Measurements from ENCODE around the gene RIT2. TPM values are rescaled to one million over a fixed set of nuclear protein-coding genes. Genes with fewer than 3 reads are reported as not detected.
A peak's percentile ranks its signal among the peaks of the same experiment; 100 is the strongest.

Gene RIT2
- total RNA-seq, 1 donor from 2014 or later, result not detected

GRCh38 chr18:43080671-43081070 is 34.8 kb downstream of the RIT2 start:
- no peak for DNase-seq

- no peak for DNase-seq
Observed at GRCh38 chr18:43079422-43079821, 36.1 kb downstream of the RIT2 start.

DNA sequence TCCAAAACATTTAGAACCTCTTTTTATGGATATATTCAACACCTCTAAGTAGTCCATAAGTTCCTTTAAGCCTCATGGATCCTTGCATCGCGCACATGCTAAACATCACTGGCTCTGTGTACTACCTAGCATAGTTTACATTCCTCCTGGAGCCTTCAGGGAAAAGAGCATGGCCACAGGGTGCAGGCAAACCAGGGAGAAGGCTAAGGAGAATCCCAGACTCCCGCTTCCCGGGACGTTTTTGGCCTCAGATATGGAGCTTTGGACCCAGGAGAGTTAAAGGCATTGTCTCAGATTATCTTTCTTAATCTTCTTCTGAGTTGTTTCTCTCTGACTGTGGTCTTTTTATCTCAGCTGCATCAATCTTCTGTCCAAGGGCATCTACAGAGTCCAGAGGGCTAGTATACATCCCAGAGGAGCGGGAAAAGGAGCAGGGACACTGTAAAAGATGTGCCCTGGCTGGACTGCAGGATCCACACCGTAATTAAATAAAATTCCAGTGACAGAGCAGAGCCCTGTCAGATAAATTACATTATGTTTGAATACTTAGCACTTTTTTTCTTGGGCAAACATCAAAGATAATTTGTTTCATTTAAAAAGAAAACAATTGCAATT is 36.9 kb downstream of the RIT2 start:
- DNase-seq, result no peak

DNA sequence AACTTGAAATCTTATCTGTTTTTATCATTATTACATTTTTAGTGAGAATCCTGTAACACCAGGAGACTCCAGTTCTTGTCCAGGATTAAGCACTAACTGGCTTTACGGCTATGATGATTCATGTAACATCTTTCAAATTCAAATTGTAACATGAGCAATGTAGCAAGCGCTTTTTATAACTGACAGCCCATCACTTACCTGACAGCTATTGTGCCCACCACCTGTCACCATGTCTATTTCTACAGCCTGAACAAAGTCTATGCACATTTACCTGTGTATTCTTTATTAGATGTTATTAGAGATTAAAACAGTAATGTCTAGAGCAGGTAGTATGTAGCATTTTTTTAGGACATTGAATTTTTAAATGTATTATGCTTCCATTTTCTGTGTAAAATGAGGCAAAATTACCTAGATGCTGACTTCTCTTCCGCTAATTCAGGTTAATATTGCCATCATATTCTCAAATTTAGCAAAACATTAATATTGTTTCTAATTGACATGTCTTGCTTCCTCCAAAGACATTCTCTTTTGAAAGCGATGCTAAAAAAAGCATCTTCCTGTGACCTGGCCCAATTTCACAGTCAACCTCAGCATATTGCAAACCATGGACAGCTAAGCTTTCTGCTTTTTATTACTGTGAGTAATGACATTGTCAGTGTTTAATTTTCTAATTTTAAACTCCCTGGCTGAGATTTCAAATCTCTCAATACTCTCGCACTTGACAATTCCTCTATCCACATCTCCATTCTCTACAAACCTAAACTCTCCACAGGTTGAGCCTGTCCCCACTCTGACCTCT is 37.8 kb downstream of the RIT2 start:
- no peak for DNase-seq

DNA sequence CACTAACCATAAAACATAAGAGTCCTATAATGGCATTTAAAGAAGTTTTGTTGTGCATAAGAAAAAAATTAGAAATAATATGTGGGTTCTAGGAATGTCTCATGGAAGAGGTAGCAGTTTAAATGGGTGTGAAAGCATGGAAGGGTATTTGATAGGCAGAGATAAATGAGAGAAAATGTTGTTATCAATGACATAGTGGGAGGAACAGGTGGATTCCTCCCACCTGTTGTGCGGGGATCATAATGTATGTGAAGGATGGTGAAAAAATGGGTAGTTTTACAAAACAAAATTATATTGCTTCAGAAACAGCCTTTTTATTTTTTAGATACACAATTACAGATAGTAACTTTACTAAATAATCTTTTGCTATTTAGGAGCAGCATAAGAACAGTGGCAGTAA is 41.7 kb downstream of the RIT2 start:
- no peak for DNase-seq

DNA sequence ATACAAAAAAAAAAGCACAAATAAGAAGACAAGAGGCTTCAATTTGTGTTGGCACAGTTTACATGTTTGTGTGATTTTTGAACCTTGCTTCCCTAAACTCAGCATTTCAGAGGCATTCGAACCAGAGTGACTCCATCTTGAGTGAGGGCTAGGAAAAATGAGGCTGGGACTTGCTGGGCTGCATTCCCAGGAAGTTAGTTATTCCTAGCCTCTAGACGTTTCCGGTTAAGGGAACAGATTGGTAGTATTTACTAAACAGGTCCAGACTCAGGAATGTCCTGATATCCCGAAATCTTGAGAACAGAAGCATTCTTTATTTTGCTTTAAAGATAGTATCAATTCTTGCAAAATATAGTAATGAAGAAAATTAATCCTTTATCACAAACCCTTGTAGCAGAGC is 46.7 kb downstream of the RIT2 start:
- DNase-seq, result no peak

DNA sequence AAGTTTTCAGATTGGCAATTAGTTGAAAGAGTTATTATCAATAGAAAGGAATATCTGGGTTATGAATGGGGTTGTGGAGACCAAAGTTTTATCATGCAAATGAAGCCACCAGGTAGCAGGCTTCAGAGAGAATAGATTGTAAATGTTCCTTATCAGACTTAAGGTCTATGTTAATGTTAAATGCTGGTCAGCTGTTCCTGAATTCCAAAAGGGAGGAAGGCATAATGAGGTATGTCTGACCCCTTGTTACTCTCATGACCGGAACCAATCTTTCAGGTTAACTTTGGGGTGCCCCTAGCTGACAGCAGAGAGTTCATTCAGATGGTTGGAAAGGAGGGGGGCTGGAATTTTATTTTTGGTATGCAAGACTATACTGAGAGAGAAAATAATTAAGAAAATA is 47.9 kb downstream of the RIT2 start:
- no peak for DNase-seq

DNA sequence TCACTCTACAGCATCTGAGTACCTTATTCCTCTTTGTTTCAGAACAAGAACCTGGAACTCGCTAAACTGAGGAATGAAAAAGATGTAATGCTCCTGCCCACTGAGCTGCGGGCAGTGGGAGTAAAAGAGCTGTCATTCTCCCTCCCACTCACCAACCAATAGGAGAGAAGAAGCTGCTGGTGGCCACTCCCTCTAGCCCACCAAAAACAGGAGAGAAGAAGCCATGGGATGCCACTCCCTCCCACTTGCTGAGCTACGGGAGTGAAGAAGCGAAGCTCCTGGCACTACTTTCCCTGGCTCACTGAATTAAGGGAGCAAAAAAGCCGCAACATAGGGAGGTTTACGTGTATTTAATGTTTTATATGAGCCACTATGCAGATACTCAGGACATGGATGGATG is 53.7 kb downstream of the RIT2 start:
- no peak for DNase-seq

DNA sequence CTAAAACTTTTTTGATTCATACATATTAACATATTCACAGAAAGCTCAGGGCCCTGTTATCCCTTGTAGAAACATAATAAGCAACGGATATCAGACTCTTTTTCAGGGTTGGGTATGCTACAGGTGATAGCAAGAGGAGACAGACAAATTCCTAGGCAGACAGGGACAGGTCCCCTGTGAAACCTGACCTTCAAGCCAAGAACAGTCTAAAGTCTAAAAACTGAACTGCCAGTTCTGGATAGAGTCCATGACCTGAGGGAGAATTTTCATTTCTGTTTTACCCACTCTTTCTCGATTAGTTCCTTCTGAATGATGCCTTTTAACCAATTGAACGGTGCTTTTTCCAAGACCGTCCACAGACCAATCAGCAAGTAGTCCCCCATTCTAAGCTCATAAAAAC is 54.2 kb downstream of the RIT2 start:
- no peak for DNase-seq

DNA sequence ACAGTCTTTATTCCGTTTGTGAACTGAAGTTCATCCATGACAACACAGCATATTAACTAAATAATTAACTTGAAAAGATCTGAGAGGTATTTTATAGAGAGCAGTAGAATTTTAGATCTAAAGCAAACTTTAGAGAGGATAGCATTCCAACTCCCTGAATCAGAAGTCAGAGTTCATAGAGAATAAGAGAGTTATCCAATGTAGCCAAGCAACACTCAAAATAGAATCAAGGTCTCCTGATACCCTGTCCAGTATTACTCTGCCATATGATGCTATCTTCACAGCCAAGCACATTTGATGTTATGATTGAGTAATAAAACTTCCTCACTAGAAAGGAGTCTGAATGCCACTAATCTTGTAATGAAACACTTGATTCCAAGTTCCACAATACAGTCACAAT is 55.5 kb downstream of the RIT2 start:
- DNase-seq, result no peak

DNA sequence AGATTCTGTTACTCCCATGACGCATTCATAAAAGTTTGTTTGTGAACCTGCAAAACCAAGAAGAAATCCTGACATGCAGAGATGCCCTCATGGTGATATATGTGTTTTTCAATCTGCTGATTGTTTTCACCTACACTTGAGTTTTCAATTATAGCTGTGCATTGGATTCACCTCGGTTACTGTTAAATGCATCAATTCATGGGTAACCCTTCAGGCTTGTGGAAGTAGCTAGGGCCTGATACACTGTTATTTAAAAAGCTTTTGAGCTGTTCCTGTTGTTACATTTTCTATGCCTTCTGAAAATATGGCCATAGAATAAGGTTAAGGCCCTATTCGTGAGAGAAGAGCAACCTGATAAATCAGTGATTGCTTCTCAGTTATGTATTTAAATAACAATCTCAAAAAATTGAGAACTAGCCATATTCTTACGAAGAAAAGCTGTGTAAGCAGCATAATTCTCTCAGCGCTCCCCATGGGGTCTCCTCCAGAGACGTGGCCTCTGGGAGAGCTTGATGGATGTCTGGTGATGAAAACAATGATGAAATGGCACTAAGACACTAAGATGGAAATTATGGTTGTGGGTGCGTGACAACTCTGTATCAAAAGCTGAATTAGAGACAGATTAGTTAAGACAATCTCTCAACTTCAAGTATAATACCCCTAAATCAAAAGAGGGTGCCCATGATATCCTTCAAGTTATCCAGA is 60.5 kb downstream of the RIT2 start:
- peak; percentile 15 for DNase-seq

DNA sequence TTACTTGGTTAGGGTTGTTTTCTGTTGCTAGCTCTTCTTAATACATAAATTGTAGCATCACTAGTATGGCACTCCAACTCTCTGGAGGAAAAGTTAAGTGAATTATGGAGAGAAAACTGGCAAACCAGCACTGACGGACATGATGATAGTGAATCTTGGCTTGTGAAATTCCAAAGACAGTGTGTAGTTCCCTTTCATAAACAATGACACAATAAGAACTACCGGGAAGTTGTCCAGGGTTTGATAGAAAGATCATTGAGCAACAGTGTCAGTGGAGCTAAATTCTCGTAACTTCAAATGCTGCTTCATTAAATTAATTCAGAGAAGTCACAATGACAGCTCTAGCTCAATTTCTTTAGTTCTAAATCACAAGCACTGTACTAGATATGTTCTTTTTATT is 66.5 kb downstream of the RIT2 start:
- peak; percentile 90 for DNase-seq

GRCh38 chr18:43046322-43046721 is 69.2 kb downstream of the RIT2 start:
- DNase-seq, result no peak

- no peak for DNase-seq
Observed at GRCh38 chr18:43043626-43044025, 71.9 kb downstream of the RIT2 start.

GRCh38 chr18:43040281-43040680 is 75.2 kb downstream of the RIT2 start:
- DNase-seq, result peak; percentile 66

GRCh38 chr18:43034683-43035500 is 80.6 kb downstream of the RIT2 start:
- peak; percentile 17 for DNase-seq

DNA sequence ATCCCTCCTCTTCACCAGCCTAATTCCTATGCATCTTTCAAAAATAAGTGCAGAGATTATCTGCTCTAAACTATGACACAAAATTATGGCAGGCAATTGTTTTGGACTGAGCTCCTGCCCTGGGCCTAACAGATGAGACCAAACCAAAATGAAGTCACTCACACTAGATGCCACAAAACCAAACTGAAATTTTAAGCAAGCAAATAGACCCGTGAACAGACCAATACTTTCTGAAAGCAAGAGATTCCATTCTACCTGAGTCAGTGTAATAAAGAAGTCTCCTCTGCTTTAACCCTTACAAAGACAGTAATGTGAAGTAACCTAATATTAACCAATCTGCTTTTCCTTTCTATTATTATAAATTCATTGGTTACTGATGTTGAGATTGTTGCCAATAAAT is 84.3 kb downstream of the RIT2 start:
- DNase-seq, result no peak

- DNase-seq, result no peak
Observed at GRCh38 chr18:43029414-43029813, 86.1 kb downstream of the RIT2 start.

- DNase-seq, result no peak
Observed at GRCh38 chr18:43022874-43023273, 92.6 kb downstream of the RIT2 start.

DNA sequence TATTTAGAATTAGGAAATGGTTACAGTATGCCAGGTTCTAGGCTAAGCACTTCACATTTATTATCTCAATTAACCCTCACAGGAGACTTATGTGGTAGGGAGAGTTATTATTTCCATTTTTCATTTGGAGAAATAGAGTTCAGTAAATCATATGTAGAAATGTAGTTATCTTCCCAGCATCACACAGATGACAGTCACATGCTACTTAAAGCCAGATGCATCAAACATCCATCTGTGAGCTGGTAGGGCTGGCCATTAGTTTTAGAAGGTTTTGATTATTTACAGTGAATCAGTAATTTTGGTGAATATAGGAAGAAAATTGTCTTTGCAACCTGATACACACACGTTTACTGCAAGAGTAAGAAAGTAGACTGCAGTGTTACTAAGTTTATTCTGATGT is 97.9 kb downstream of the RIT2 start:
- DNase-seq, result no peak

- DNase-seq, result peak; percentile 26
Observed at GRCh38 chr18:43013486-43013885, 102.0 kb downstream of the RIT2 start.

DNA sequence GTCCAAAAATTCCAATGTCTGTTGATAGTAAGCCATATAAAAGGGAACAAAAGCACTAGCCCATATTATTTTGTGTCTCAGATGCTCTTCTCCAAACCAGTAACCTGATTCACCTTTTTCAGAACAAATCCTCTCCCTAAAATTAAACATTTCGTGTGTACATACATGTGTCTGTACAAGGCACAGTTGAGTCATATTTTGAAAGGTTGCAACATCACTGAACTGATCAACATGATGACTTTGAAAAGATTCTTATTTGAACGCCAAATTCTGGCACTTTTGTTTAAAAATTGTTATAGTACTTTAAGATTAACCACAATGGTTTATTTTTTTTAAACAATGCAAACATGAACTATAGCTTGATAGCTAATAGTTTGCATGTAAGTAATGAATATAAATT is 102.5 kb downstream of the RIT2 start:
- no peak for DNase-seq

GRCh38 chr18:43010611-43011010 is 104.9 kb downstream of the RIT2 start:
- no peak for DNase-seq
